Measurements from ENCODE around the gene TMEM267.
"Not testable (repeated sequence)": the region's sequence is repeated elsewhere in the genome, so short reads cannot be mapped to it uniquely, and the experiment has no call there.

Gene TMEM267

GRCh38 chr5:43402524-43403066 is 81.1 kb downstream of the TMEM267 start:
- not testable (repeated sequence) for DNase-seq (ENCODE audit: low spot score)

GRCh38 chr5:43401827-43402226 is 81.8 kb downstream of the TMEM267 start:
- DNase-seq (ENCODE audit: low spot score) = peak; percentile 15

- no peak for DNase-seq (ENCODE audit: low spot score)
Measured at GRCh38 chr5:43400082-43400481, 83.6 kb downstream of the TMEM267 start.

- no peak for DNase-seq (ENCODE audit: low spot score)
Measured at GRCh38 chr5:43396762-43397304, 86.8 kb downstream of the TMEM267 start.
